ENCODE measurements around the gene CEND1.

- TF ChIP-seq EZH2 (IDR thresholded peaks at IDR 0.05; ENCODE audit: low read length, missing control alignments) (no peak), CTCF (conservative IDR thresholded peaks at IDR 0.05 in 1 of 2, IDR thresholded peaks at IDR 0.05 in 1 of 2; ENCODE audit: low read depth in 1 of 2, low read length in 2 of 2) (no peak)
These were observed 2.7 kb downstream of the CEND1 start for GRCh38 chr11:787084-787675.
